Smooth muscle cell (in vitro differentiated cells): ENCODE measurements around the gene NUDT2. TPM values are rescaled to one million over a fixed set of nuclear protein-coding genes. Genes with fewer than 3 reads are reported as not detected.
A peak's percentile ranks its signal among the peaks of the same experiment; 100 is the strongest.

ENCODE experiments used
- DNase-seq: peaks from one replicate; lab custom pipeline; 2025; ENCODE audit not compliant: unreplicated experiment; lab: John Stamatoyannopoulos, UW
- H2AFZ ChIP-seq: fragments of 200-600 bp; sonication (generic); 2 replicates; pipeline ENCODE4 v1.6.0; 2016; ENCODE audit warnings: antibody characterized with exemption, low read depth, mild to moderate bottlenecking
- H3F3A ChIP-seq: fragments of 200-600 bp; sonication (generic); 2 replicates; pipeline ENCODE4 v1.6.0; 2017; ENCODE audit warnings: antibody characterized with exemption, low read depth
- H3K27ac ChIP-seq: fragments of 200-600 bp; sonication (generic); 2 replicates; pipeline ENCODE4 v1.5.1; 2016; ENCODE audit warnings: low read depth, mild to moderate bottlenecking
- H3K27me3 ChIP-seq: fragments of 200-600 bp; sonication (generic); 2 replicates; pipeline ENCODE4 v1.6.1; 2016; ENCODE audit warnings: low read depth, mild to moderate bottlenecking
- H3K36me3 ChIP-seq: fragments of 200-600 bp; sonication (generic); 2 replicates; pipeline ENCODE4 v1.5.1; 2016; ENCODE audit warnings: low read depth
- H3K4me1 ChIP-seq: fragments of 200-600 bp; sonication (generic); 2 replicates; pipeline ENCODE4 v1.5.1; 2016; ENCODE audit warnings: low read depth
- H3K4me2 ChIP-seq: fragments of 200-600 bp; sonication (generic); 2 replicates; pipeline ENCODE4 v1.6.0; 2016; ENCODE audit warnings: mild to moderate bottlenecking
- H3K4me3 ChIP-seq: fragments of 200-600 bp; sonication (generic); 2 replicates; pipeline ENCODE4 v1.5.1; 2016; ENCODE audit warnings: mild to moderate bottlenecking
- H3K79me2 ChIP-seq: fragments of 200-600 bp; sonication (generic); 2 replicates; pipeline ENCODE4 v1.6.0; 2016; ENCODE audit warnings: low read depth, mild to moderate bottlenecking
- H3K9ac ChIP-seq: fragments of 200-600 bp; sonication (generic); 2 replicates; pipeline ENCODE4 v1.6.0; 2016; ENCODE audit warnings: low read depth
- H3K9me3 ChIP-seq: fragments of 200-600 bp; sonication (generic); replicated peaks from 2 replicates; pipeline ENCODE4 v1.5.1; 2016; ENCODE audit warnings: low read depth
- H4K20me1 ChIP-seq: fragments of 200-600 bp; sonication (generic); 2 replicates; pipeline ENCODE4 v1.6.0; 2016; ENCODE audit warnings: low read depth
- WGBS: methylation state at CpG from one replicate; pipeline ENCODE4 v1.1.7; 2016; ENCODE audit warnings: low lambda C conversion rate; 5-methylcytosine and 5-hydroxymethylcytosine counted together
- polyA plus RNA-seq: library from polyadenylated mRNA; unstranded; fragments of >200 nt; fragmentation: Nextera tagmentation; extraction: Ambion mirVana; gene quantifications from 2 replicates; pipeline ENCODE4 v1.2.1, GENCODE V29; 2016
- total RNA-seq: library from RNA; depleted of rRNA; stranded (reverse); fragments of >200 nt; gene quantifications from 2 replicates; pipeline ENCODE4 v1.2.3, GENCODE V29; 2014
- TF ChIP-seq, protein P1 (sequence below): fragments of 200-600 bp; sonication (generic); IDR thresholded peaks from 2 replicates; pipeline ENCODE4 v1.5.1; 2017; ENCODE audit warnings: borderline replicate concordance, mild to moderate bottlenecking, antibody characterized with exemption; ENCODE audit not compliant: insufficient read depth, poor library complexity, severe bottlenecking

The NUDT2 gene
- total and polyA plus RNA-seq, 2 experiments from 2014 or later, result 28.1 to 36.1 TPM

GRCh38 chr9:34374905-34375552 is 45.7 kb downstream of the NUDT2 start:
- Histone ChIP-seq H3K27ac (no peak overlapping the region), H3K36me3 (no peaks in the 10 kb centered on the region), H4K20me1 (no peaks in the 10 kb centered on the region), H3K4me3 (peak overlapping the region; percentile 66), H3K27me3 (no peaks in the 10 kb centered on the region), H3K79me2 (no peaks in the 10 kb centered on the region), H3K4me1 (no peaks in the 10 kb centered on the region), H3K4me2 (no peak overlapping the region), H2AFZ (no peak overlapping the region), H3K9ac (no peak overlapping the region), H3F3A (no peaks in the 10 kb centered on the region), H3K9me3 (no peaks in the 10 kb centered on the region)
- DNase-seq, result no peak
- WGBS, result 35% methylated on average over 5 of the region's 5 CpGs
- TF ChIP-seq, protein P1, sequence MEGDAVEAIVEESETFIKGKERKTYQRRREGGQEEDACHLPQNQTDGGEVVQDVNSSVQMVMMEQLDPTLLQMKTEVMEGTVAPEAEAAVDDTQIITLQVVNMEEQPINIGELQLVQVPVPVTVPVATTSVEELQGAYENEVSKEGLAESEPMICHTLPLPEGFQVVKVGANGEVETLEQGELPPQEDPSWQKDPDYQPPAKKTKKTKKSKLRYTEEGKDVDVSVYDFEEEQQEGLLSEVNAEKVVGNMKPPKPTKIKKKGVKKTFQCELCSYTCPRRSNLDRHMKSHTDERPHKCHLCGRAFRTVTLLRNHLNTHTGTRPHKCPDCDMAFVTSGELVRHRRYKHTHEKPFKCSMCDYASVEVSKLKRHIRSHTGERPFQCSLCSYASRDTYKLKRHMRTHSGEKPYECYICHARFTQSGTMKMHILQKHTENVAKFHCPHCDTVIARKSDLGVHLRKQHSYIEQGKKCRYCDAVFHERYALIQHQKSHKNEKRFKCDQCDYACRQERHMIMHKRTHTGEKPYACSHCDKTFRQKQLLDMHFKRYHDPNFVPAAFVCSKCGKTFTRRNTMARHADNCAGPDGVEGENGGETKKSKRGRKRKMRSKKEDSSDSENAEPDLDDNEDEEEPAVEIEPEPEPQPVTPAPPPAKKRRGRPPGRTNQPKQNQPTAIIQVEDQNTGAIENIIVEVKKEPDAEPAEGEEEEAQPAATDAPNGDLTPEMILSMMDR, result no peak

GRCh38 chr9:34375901-34376595 is 46.7 kb downstream of the NUDT2 start:
- H2AFZ ChIP-seq, result peak overlapping the region; percentile 38
- no peaks in the 10 kb centered on the region for H4K20me1 ChIP-seq
- H3K36me3 ChIP-seq, result no peaks in the 10 kb centered on the region
- H3K27ac ChIP-seq, result no peak overlapping the region
- peak overlapping the region; percentile 92 for H3K4me2 ChIP-seq
- WGBS, result 6% methylated on average over 22 of the region's 22 CpGs
- DNase-seq, result no peak
- H3K9ac ChIP-seq, result no peak overlapping the region
- H3K9me3 ChIP-seq, result no peaks in the 10 kb centered on the region
- no peaks in the 10 kb centered on the region for H3K79me2 ChIP-seq
- TF ChIP-seq, protein P1, result peak; percentile 16
- H3K4me1 ChIP-seq, result no peaks in the 10 kb centered on the region
- peak overlapping the region; percentile 66 for H3K4me3 ChIP-seq
- no peaks in the 10 kb centered on the region for H3F3A ChIP-seq
- no peaks in the 10 kb centered on the region for H3K27me3 ChIP-seq

DNA sequence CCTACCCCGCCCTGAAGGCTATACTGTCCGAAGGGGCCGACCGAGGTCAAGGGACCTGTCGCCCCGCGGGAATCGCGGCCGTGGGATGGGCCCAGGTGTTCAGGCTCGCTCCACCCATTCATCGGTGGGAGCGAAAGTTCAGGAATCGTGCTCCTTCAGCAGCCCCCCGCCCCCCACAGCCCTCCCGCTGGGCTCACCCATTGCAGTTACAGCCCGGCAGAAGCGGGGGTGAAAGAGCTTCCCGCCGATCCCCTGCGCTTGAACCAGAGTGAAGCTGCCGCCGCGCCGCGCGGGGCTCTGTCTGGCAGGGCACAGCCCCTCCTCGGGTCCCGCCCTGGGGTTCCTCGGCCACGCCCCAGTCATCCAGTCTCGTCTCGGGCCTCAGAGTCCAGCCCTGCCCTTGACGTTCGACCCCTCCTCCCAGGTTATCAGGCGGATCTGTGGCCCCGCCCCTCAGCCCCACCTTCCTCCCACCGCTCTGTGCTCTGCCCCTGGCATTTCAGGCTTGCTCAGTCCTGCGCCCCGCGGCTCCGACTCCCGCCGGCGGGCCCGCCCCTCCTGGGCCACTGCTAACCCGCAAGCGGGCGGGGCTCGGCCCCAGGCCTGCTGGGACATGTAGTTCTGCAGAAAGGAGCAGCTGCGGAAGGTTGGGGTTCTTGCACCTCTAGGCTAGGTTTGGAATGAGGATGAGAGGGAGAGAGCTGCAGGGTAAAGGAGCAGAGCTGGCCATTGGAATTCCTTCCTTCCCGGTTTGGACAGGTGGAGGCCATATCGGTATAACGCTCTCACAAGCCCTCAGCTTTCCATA is 47.4 kb downstream of the NUDT2 start, which contains the start of gene MYORG:
Gene MYORG, minus strand, starts transcription at position 303 of the 808 bp plus-strand sequence. CDS start 3,955 bp downstream, outside the sequence.
- peak; percentile 52 for DNase-seq
- no peak within 1 kb of the TSS for H3K27ac ChIP-seq
- H3K9ac ChIP-seq, result no peak within 1 kb of the TSS
- no peaks in the 10 kb centered on the region for H3K79me2 ChIP-seq
- peaks cover 6% of the 10 kb centered on the region for H3K27me3 ChIP-seq
- H3K4me1 ChIP-seq, result no peaks in the 10 kb centered on the region
- no peaks in the 10 kb centered on the region for H4K20me1 ChIP-seq
- under 1% methylated on average over 49 of the region's 54 CpGs for WGBS
- H3K36me3 ChIP-seq, result no peaks in the 10 kb centered on the region
- H2AFZ ChIP-seq, result peak within 1 kb of the TSS; percentile 38
- H3F3A ChIP-seq, result no peaks in the 10 kb centered on the region
- no peaks in the 10 kb centered on the region for H3K9me3 ChIP-seq
- H3K4me2 ChIP-seq, result peak within 1 kb of the TSS; percentile 92
- TF ChIP-seq, protein P1, result no peak
- H3K4me3 ChIP-seq, result peak within 1 kb of the TSS; percentile 66
